ENCODE measurements around the gene DNM1L.

Gene DNM1L

GRCh38 chr12:32761716-32762115 is 82.6 kb downstream of the DNM1L start:
- DNase-seq: no peak

DNA sequence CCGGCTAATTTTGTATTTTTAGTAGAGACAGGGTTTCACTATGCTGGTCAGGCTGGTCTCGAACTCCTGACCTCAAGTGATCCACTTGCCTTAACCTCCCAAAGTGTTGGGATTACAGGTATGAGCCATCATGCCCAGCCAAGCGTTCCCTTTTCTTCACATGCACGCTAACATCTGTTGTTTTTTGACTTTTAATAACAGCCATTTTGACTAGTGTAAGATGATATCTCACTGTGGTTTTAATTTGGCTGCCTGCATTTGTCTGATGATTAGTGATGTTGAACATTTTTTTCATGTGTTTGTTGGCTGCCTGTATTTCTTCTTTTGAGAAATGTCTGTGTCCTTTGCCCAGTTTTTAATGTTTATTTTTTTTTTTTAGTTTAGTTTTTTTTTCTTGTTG is 86.8 kb downstream of the DNM1L start:
- no peak for DNase-seq

- no peak for DNase-seq
These were observed 89.4 kb downstream of the DNM1L start for GRCh38 chr12:32768518-32768917.

GRCh38 chr12:32770141-32770540 is 91.0 kb downstream of the DNM1L start:
- DNase-seq: no peak

- no peak for DNase-seq
These were observed 94.6 kb downstream of the DNM1L start for GRCh38 chr12:32773691-32774090.

DNA sequence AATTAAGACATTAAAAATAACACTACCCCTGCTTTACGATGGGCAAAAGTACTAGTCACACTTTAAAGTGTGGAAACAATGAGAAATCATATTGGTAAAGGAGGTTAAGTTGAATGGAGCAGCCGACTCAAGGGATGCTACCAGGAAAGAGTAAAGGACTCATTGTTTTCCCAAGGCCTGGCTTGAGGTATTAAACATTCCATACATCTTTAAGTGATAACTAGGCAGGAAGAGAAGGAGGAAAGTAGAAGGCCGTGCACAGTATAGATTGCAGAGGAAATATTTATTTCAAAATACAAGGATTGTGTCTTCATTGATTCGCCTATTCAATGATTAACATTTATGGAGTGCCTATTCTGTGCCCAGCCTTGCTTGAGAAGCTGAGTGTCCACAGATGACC is 97.2 kb downstream of the DNM1L start:
- no peak for DNase-seq

DNA sequence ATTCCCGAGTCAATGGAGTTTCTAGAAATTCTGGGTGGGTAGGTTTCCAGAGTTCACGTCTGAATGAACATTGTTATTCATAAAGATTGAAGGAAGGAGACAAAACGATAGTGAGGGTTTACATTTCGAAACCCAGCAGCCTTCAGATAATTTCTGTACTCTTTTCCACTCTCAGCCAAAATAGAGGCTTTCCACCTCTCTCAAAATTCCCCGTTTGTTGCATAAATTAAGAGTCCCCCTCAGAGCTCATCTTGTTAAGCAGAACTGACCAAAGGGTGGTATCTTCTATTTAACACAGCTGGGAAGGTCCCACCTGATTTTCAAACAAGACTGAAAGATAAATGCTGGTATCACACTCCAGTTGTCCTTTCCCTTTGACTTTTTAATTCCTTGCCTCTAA is 98.1 kb downstream of the DNM1L start:
- no peak for DNase-seq

DNA sequence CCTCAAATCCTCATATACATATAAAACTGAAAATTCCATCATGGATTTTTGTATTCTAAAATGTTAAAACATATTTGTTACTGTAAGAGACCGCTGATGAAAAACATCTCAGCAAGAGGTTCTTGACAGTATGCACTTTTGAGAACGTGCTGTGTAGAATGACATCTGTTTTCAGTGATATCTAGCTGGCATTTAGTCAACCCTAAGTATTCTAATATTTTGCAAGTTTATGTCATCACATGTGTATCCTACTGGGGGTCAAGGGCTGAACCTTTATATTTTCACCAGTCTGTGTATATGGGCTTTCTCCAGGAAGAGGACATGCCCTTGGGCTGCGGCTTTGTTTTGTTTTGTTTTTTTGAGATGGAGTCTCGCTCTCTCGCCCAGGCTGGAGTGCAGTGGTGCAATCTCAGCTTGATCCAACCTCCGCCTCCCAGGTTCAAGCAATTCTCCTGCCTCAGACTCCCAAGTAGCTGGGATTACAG is 98.6 kb downstream of the DNM1L start:
- no peak for DNase-seq

DNA sequence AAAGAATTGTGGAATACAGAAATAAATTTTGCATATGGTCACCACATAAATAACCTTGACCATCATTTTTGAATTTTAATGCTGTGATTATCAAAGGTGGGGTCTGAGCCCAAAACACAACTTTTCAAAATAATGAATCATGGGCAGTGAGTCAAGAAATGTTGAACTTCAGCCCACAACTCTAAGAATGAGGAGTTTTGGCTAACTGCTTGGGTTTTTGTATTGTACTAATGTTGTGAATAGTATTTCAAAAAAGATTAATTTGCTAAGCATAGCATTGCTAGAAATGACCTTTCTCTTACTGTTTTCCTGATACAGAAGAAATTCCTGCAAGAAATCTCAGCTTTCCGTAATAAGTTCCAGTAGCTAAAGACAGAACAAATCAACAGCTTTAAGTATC is 101.0 kb downstream of the DNM1L start:
- DNase-seq: no peak

DNA sequence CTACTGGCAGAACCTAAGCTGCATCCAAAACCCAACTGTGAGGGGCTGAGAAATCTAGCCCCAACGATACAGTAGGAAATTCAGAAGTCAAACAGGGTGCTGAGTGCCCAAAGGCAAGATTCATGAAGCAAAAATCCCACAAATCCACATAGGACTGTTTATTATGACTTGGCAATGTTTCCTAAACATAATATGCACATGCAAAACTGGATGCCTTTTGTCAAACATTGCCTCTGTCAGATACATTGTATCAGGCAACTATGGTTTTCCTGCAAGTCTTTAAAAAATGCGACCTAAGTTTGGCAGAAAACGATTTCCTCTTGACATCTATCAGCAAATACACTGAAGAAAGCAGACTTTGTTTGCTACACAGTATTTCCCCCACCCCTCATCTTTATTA is 103.9 kb downstream of the DNM1L start:
- DNase-seq: no peak

- DNase-seq: no peak
These were observed 106.5 kb downstream of the DNM1L start for GRCh38 chr12:32785557-32785956.

DNA sequence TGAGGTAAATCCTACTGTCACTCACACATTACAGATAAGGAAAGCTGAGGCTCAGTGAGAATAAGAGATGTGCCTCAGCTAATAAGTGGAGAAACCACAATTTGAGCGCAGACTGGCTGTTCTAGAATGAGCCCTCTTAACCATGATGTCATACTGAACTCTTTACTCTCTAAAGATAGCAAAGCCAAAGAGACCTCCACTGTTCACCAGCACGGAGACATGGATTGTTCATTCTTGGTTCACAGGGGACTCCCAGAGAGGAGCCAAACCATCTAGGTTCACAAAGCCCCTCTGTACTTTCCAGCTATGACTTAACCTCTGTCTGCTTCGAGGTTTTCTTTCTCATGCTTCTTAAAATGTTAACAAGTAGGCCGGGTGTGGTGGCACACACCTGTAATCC is 109.3 kb downstream of the DNM1L start:
- DNase-seq: no peak

DNA sequence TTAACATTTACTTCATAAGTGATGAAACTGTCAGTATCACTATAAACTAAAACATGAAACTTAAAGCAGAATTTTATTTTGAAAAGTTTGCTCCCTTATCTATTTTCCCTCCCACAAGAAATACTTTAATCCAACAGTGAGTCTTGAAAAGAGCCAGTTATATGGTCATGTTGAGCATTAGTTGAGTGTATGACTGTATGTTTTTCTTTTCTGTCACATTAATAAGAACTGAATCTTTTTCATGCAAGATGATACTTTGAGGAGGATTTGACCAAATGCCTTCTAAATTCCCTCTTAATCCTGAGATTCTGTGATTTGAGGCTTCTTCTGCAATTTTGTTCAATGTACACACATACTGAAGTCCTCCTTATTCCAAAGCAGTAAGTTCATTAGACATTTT is 110.3 kb downstream of the DNM1L start:
- DNase-seq: no peak

DNA sequence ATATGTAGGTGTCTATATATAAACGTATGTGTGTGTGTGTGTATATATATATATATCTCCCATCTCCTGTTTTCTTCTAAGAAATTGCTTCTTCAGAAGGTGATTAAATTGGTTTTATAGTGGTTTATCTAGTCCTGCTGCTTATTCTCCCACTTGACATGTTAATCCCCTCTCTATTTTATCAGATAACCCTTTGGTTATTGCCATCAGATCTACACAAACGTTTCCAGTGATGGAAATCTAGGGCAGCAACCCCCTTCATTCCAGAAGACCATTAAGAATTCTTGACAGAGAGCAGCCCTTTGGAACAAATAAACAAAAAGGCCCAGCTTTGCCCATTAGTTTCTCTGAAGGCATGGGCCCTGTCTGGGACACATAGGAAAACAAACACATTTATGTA is 110.8 kb downstream of the DNM1L start:
- DNase-seq: no peak

GRCh38 chr12:32794281-32794680 is 115.2 kb downstream of the DNM1L start:
- no peak for DNase-seq
